Measurements from ENCODE around the gene POLN.

POLN gene

GRCh38 chr4:2104556-2105345, 137.2 kb downstream of the POLN start:
- no peak for DNase-seq (ENCODE audit: low read depth)

GRCh38 chr4:2103843-2104547, 137.9 kb downstream of the POLN start:
- DNase-seq (ENCODE audit: low read depth), result no peak

- no peak for DNase-seq (ENCODE audit: low read depth)
Measured at GRCh38 chr4:2103127-2103842, 138.6 kb downstream of the POLN start.

GRCh38 chr4:2102045-2102883, 139.7 kb downstream of the POLN start:
- DNase-seq (ENCODE audit: low read depth), result no peak

GRCh38 chr4:2101346-2102044, 140.4 kb downstream of the POLN start:
- DNase-seq (ENCODE audit: low read depth), result no peak

DNA sequence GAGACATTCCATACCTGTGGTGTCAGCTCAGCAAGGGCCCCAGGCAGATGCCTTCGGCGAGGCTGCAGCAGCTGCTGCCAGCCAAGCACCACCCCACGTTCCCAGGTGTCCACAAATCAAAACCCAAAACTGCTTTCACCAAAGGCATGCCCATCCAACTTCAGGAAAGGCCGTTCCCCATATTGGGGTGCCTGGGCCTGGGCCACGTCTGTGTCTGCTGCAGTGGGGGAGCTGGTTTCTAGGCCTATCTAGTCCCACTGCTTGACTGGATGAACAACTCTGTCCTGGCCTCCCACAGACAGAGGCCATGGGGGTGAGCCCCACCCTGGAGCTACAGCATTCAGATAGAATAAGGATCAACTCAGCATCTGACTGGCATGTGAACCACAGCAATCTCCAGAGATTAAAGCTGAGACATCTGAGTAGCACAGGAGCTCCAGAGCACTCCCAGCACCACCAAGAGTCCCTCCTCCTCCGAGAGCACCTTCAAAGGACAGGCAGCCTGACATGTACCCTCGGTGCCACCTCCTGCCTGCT, 145.8 kb downstream of the POLN start:
- DNase-seq (ENCODE audit: low read depth), result no peak

GRCh38 chr4:2095236-2096072, 146.5 kb downstream of the POLN start:
- no peak for DNase-seq (ENCODE audit: low read depth)

- no peak for DNase-seq (ENCODE audit: low read depth)
Measured at GRCh38 chr4:2094545-2094944, 147.4 kb downstream of the POLN start.

GRCh38 chr4:2093265-2093664, 148.7 kb downstream of the POLN start:
- DNase-seq (ENCODE audit: low read depth), result no peak

DNA sequence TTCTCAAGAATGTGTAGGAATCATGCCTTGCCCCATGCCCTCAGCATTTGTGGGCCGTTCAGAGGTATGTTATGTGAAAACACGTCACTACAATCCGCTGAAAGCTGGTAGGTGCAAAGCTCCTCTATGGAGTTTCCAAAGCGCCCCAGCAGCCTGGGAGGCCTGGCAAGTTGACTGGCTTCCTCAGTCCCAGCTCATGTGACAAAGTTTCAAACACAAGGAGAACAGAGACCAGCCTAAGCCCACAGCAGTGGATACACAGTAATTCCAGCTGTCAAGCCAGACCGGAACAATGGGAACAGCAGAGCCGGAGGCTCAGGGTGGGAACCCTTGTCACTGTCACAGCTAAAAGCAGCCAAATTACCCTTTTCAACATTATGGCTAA, 149.3 kb downstream of the POLN start:
- no peak for DNase-seq (ENCODE audit: low read depth)

- no peak for DNase-seq (ENCODE audit: low read depth)
Measured at GRCh38 chr4:2091990-2092668, 149.8 kb downstream of the POLN start.

GRCh38 chr4:2090642-2091041, 151.3 kb downstream of the POLN start:
- DNase-seq (ENCODE audit: low read depth), result no peak

DNA sequence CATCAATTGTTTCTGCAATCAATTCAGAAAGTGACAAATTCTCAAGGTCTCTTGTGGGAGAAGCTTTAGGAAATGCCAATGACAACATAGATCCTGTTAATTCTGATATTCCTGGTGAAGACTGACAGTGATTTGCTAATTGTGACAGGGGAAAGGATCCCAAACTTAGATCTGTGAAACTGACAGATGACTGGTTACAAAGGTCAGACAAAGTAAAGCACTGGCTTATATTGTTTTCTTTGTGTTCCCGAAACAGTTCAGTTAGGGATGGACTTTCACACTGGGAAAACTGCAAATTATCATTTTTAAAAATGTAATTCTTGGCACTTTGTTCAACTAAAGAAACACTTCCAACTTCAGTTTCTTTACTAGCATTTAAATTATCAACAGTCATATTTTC, 152.7 kb downstream of the POLN start:
- no peak for DNase-seq (ENCODE audit: low read depth)

DNA sequence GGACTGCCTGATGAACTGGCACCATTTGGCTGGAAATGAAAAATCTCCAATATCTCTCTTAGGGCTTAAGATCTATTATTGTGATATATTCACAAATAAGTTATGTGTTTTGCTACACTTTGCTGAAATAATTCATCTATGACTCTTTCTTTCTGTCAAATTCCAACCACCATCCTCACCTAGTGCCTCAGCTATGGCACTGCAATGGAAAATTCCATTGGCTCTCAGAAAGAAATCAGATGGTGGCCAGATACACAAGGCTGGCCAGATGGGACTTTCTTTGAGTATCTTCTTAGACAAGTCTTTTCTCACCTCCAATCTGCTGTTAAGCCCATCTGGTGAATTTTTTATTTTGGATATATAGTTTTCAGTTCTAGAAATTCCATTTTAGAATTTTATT, 154.8 kb downstream of the POLN start:
- DNase-seq (ENCODE audit: low read depth), result no peak

DNA sequence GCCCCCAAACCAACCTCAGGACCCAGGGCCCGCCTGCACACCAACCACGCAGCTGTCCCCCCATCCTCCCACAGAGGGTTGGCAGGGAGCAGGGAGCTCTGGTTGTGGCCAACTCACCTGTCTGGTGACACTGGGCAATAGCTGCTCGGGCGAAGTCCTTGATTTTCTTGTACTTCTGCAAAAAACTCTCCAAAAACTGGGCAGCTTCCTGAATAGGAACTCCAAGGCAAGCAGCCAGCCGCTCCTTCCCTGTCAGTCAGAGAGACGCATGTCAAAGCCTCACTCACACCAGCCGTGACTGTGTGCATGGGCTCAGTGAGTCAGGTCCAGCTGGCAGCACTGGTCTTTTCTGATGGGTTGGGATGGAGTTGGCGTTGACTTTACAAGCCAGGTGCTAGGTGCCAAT, 156.4 kb downstream of the POLN start:
- no peak for DNase-seq (ENCODE audit: low read depth)

GRCh38 chr4:2084316-2084715, 157.6 kb downstream of the POLN start:
- DNase-seq (ENCODE audit: low read depth), result no peak

DNA sequence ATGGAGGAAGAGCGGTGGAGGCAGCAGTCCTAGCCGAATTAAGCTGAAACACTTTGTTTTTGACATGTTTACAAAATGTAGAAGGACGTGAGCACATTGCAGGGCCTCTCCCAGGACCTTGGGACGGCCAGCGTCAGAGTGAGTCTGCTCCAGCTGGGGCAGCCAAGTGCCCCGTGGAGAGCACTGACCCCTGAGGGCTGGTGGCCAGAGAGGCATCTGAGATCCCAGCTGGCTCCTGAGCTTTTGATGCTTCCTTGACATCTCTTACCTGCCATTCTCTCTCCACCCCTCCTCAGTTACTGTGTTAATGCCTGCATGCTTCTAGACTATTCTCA, 158.1 kb downstream of the POLN start:
- DNase-seq (ENCODE audit: low read depth), result no peak

- no peak for DNase-seq (ENCODE audit: low read depth)
Measured at GRCh38 chr4:2083116-2083825, 158.7 kb downstream of the POLN start.

GRCh38 chr4:2082627-2083026, 159.3 kb downstream of the POLN start:
- DNase-seq (ENCODE audit: low read depth), result no peak

Data from HS-5 (cell line).